DOHH2 (cell line): ENCODE results near the gene COX8A.

Experiments
- EZH2phosphoT487 ChIP-seq: fragments of 200-600 bp; sonication (generic); IDR thresholded peaks from 2 replicates; pipeline ENCODE4 v1.6.1; 2017; ENCODE audit warnings: borderline replicate concordance, mild to moderate bottlenecking, antibody characterized with exemption, low read length, moderate library complexity, mixed read lengths
- TF ChIP-seq, protein P1 (sequence below): fragments of 200-600 bp; sonication (generic); IDR thresholded peaks from one replicate; pipeline ENCODE4 v1.5.1; 2014; ENCODE audit warnings: antibody characterized with exemption, mild to moderate bottlenecking, low read depth, low read length; ENCODE audit not compliant: poor library complexity, severe bottlenecking

DNA sequence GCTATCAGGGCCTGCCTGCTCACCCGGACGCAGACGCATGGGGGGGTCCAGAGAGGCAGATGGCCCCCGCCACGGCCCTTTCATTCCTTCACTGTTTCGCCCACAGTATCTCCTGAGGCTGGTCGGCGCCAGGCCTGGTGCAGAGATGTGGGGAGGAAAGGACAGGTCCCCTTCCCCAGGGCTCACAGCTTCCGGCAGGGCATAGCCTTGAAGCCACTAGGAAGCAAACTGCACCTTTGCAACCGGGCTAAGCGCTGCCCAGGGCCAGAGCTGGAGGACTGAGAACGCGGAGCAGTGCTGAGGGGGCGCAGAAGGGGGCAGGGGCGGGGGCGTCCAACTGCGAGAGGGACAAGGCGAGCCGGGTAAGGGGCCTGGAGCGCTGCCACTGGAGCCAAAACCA is 41.1 kb downstream of the COX8A start:
- TF ChIP-seq, protein P1, sequence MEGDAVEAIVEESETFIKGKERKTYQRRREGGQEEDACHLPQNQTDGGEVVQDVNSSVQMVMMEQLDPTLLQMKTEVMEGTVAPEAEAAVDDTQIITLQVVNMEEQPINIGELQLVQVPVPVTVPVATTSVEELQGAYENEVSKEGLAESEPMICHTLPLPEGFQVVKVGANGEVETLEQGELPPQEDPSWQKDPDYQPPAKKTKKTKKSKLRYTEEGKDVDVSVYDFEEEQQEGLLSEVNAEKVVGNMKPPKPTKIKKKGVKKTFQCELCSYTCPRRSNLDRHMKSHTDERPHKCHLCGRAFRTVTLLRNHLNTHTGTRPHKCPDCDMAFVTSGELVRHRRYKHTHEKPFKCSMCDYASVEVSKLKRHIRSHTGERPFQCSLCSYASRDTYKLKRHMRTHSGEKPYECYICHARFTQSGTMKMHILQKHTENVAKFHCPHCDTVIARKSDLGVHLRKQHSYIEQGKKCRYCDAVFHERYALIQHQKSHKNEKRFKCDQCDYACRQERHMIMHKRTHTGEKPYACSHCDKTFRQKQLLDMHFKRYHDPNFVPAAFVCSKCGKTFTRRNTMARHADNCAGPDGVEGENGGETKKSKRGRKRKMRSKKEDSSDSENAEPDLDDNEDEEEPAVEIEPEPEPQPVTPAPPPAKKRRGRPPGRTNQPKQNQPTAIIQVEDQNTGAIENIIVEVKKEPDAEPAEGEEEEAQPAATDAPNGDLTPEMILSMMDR: no peak
- no peak for TF ChIP-seq EZH2phosphoT487
